Astrocyte of the spinal cord (primary cell): ENCODE data around the gene CADPS.

Experiments
- DNase-seq: peaks from one replicate; pipeline ENCODE4 v3.0.0; 2011; ENCODE audit warnings: low read depth, low spot score
- H3K4me3 ChIP-seq: 2 replicates; pipeline ENCODE4 v1.5.1; 2011; ENCODE audit warnings: low read depth, mild to moderate bottlenecking, low read length, moderate library complexity
- in situ Hi-C: cut with HindIII; loops from 2 replicates; pipeline ENCODE4 v1.10.0; 2017; ENCODE audit warnings: low sequenced_read_pairs
- TF ChIP-seq, protein P1 (sequence below): IDR thresholded peaks from 2 replicates; pipeline ENCODE4 v1.5.1; 2012; ENCODE audit warnings: low read depth, mild to moderate bottlenecking, low read length, inconsistent platforms

CADPS gene

DNA sequence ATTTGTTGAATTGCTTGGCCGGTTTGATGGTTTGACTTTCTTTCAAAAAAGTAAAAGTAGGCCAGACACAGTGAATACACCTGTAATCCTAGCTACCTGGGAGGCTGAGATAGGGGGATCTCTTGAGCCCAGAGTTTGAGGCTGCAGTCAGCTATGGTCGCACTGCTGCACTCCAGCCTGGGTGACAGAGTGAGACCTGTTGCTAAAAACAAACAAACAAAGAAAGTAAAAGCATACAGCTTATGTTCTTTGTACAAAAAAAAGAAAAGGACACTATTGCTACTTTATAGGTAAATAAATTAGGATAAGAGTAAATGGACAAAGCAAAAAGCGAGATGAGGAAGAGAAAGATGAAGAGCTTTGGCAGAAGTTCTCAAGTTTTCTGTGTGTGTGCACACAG is 488.0 kb downstream of the CADPS start:
- no peak overlapping the region for H3K4me3 ChIP-seq
- TF ChIP-seq, protein P1, sequence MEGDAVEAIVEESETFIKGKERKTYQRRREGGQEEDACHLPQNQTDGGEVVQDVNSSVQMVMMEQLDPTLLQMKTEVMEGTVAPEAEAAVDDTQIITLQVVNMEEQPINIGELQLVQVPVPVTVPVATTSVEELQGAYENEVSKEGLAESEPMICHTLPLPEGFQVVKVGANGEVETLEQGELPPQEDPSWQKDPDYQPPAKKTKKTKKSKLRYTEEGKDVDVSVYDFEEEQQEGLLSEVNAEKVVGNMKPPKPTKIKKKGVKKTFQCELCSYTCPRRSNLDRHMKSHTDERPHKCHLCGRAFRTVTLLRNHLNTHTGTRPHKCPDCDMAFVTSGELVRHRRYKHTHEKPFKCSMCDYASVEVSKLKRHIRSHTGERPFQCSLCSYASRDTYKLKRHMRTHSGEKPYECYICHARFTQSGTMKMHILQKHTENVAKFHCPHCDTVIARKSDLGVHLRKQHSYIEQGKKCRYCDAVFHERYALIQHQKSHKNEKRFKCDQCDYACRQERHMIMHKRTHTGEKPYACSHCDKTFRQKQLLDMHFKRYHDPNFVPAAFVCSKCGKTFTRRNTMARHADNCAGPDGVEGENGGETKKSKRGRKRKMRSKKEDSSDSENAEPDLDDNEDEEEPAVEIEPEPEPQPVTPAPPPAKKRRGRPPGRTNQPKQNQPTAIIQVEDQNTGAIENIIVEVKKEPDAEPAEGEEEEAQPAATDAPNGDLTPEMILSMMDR: no peak
- DNase-seq: no peak
- in situ Hi-C loops: no loop called here

DNA sequence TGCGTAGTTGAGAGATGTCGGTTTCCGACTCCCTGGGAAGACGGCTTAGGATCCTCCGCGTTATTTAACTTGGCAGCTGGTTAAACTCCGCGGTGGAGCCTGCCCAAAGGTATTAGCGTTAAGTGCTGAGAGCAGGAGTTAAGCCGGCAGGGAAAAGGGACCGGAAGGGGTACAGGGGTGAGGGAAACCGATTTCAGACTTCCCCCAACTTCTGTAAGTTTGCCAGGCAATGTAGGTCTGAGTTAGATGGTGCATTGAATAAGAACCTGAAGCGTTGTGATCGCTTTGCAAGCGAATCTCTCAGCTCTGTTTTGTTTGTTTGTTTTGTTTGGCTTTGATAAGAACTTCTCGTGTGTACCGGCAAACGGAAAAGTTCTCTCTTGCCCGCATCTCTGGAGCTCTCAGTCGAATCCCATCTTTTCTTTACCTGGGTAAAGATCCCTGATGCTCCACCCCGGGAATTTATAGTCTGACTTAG is 495.9 kb downstream of the CADPS start:
- DNase-seq: no peak
- in situ Hi-C loops: no loop called here
- H3K4me3 ChIP-seq: no peak overlapping the region

DNA sequence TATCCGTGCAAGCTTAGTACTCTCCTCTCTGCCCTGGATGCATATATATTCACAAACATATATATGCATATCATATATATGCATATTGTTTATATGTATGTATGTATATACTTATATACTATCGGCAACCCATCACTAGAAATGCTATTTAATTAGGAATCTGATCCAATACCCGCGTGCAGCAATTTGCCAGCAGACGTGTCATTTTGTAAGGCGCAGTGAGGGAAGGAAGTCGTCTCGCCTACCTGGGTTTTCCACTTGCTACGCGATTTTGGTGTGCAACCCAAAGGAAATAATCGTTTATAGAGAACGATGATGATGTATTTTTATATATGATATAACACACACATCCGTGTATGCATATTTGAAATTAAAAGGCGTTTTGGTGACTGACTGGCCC is 496.3 kb downstream of the CADPS start:
- TF ChIP-seq, protein P1: no peak
- in situ Hi-C loops: no loop called here
- H3K4me3 ChIP-seq: no peak overlapping the region
- DNase-seq: no peak

More for the DNA sequence above, 495.9 kb downstream of the CADPS start:
- TF ChIP-seq, protein P1: no peak

GRCh38 chr3:62378311-62378789 is 496.9 kb downstream of the CADPS start:
- in situ Hi-C loops: no loop called here
- DNase-seq: no peak
- TF ChIP-seq, protein P1: no peak
- H3K4me3 ChIP-seq: no peak overlapping the region

- in situ Hi-C loops: no loop called here
- no peak overlapping the region for H3K4me3 ChIP-seq
- DNase-seq: no peak
- TF ChIP-seq, protein P1: no peak
Observed at GRCh38 chr3:62376906-62377877, 498.0 kb downstream of the CADPS start.

- no peak for DNase-seq
- TF ChIP-seq, protein P1: no peak
- in situ Hi-C loops: no loop called here
- H3K4me3 ChIP-seq: no peak overlapping the region
Observed at GRCh38 chr3:62376454-62376720, 498.8 kb downstream of the CADPS start.
